BJ (cell line): Measurements from ENCODE around the gene SCD5. TPM values are rescaled to one million over a fixed set of nuclear protein-coding genes. Genes with fewer than 3 reads are reported as not detected.

Source experiments
- CTCF ChIA-PET: fragments of 350-600 bp; formaldehyde crosslinking; extraction: SDS; loops from one replicate; lab custom pipeline; 2021; ENCODE audit warnings: antibody characterized with exemption, inconsistent platforms; lab: Yijun Ruan, JAX
- POLR2A ChIA-PET: fragments of 300-600 bp; sonication (Branson Sonifier 250); formaldehyde crosslinking; extraction: SDS; loops from one replicate; lab custom pipeline; 2021; ENCODE audit warnings: antibody characterized with exemption; lab: Charles Lee
- DNase-seq: peaks from one replicate; pipeline ENCODE4 v3.0.0-alpha.2; 2011; ENCODE audit warnings: low read depth
- H3K27me3 ChIP-seq: 2 replicates; pipeline ENCODE4 v1.6.0; 2011; ENCODE audit warnings: low read length; ENCODE audit not compliant: control insufficient read depth, insufficient read depth
- H3K36me3 ChIP-seq: 2 replicates; pipeline ENCODE4 v1.5.1; 2011; ENCODE audit warnings: low read length; ENCODE audit not compliant: control insufficient read depth, insufficient read depth
- H3K4me3 ChIP-seq: 2 replicates; pipeline ENCODE4 v1.5.1; 2011; ENCODE audit warnings: low read depth, mild to moderate bottlenecking, control low read depth, low read length
- CTCF ChIP-seq: IDR thresholded peaks from 2 replicates; pipeline ENCODE4 v1.5.1; 2011; ENCODE audit warnings: low read depth, mild to moderate bottlenecking, control low read depth, inconsistent platforms, low read length, moderate library complexity; ENCODE audit not compliant: insufficient read depth
- polyA plus RNA-seq: library from polyadenylated mRNA; depleted of rRNA; stranded (reverse); fragments of >200 nt; gene quantifications from 2 replicates; pipeline ENCODE4 v1.2.3, GENCODE V29; 2011

Gene SCD5
- polyA plus RNA-seq, 1 experiment, result 32.5 TPM

DNA sequence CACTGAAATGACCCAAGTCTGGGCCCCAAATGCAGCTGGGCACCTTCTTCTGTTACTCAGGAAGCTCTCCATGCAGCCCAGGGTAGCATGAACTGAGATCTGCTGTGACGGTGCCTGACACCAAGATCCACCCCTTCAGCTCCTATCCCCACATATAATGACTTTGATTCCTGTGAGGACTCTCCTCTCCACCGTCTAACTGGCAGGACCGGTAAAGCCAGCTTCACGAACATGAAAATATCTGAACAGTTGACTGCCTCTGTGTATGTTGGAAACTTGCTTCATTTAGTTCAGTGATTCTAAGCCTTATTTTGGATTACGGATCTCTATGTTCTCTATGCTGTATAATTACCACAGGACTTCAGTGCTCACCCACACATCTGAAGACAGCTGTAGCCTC, 121.3 kb downstream of the SCD5 start:
- ChIA-PET POLR2A (no interaction called here), CTCF (no interaction called here)
- no peak for TF ChIP-seq CTCF
- Histone ChIP-seq H3K4me3 (no peak overlapping the region), H3K27me3 (no peaks in the 10 kb centered on the region), H3K36me3 (0 out of 2 replicates have a peak, but pooled peaks cover 5% of the 10 kb centered on the region)
- DNase-seq, result no peak

GRCh38 chr4:82667761-82668480, 130.7 kb downstream of the SCD5 start:
- ChIA-PET POLR2A (no interaction called here), CTCF (interaction anchor here (0.5 to 1.2 kb wide), 4 partner anchors 11 to 90 kb away, joined by 3 to 4 read pairs (median 3); no protein-coding TSS in a partner anchor)
- H3K36me3 ChIP-seq, result no peaks in the 10 kb centered on the region
- no peak for TF ChIP-seq CTCF
- no peaks in the 10 kb centered on the region for H3K27me3 ChIP-seq
- no peak for DNase-seq
- no peak overlapping the region for H3K4me3 ChIP-seq

GRCh38 chr4:82666970-82667665, 131.5 kb downstream of the SCD5 start:
- Histone ChIP-seq H3K36me3 (no peaks in the 10 kb centered on the region), H3K27me3 (no peaks in the 10 kb centered on the region), H3K4me3 (no peak overlapping the region)
- no peak for TF ChIP-seq CTCF
- ChIA-PET POLR2A (no interaction called here), CTCF (interaction anchor here (0.5 to 1.2 kb wide), 4 partner anchors 12 to 91 kb away, joined by 3 to 4 read pairs (median 3); no protein-coding TSS in a partner anchor)
- no peak for DNase-seq

GRCh38 chr4:82661181-82661992, 137.2 kb downstream of the SCD5 start:
- DNase-seq, result no peak
- TF ChIP-seq CTCF, result no peak
- POLR2A ChIA-PET, result no interaction called here
- CTCF ChIA-PET, result interaction anchor here (0.6 kb wide), 1 partner anchor 98 kb away, joined by 3 read pairs; no protein-coding TSS in a partner anchor
- Histone ChIP-seq H3K36me3 (0 out of 2 replicates have a peak, but pooled peaks cover 1% of the 10 kb centered on the region), H3K27me3 (no peaks in the 10 kb centered on the region), H3K4me3 (no peak overlapping the region)
